ENCODE measurements around the gene DYNC2H1.

The DYNC2H1 gene

DNA sequence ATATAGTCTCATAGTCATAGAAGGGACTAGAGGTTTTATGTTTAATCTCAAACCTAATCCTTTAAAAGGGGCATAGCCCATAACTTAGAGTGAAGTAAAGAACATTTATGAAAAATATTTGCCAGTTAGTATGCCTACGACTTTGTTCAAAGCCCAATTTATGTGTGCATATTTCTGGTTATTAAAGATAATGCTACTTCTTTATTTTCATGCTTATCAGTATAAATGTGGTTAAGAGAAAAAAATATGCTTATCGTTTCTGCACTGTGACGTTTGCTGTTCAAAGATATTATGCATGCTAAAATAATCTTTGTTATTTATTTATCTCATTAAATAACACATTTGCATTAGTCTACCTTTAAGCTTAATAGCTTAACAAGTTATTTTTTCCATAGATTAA, 343.9 kb downstream of the DYNC2H1 start:
- no peak for DNase-seq (ENCODE audit: low read depth in 2 of 2)

DNA sequence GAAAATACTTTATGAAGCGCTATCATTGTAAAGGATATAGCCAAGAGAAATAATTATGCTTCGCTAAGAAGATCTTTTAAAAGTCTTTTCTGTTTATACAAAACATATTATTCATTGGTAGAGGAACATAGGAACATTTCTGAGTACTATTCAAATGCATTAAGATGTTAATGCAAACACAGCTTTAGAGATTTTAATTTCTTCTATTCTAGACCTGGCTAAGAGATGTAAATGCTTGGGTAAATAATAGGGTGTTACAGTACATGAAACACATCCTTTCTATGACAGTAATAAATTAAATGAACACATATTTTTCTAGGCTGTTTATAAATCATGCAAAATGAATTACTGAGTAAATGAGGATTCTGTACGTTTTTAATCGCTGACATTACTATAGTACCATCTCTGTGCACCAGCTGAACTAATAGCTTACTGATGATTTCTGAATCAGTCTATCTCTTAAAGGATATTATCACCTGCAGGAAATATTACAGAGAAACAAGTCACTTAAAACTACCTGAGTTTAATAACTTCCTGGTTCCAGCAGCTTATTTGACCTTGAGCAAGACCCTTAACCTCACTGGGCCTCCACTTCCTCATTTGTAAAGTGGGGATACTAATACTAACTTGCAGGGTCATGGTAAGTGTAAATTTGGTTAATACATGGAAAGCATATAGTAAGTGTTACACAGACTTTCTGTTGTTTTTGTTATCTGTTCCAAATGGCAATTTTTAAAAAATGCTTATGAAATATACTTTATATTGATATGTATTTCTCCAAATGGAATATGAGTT, 344.9 kb downstream of the DYNC2H1 start:
- no peak for DNase-seq (ENCODE audit: low read depth in 2 of 2)

DNA sequence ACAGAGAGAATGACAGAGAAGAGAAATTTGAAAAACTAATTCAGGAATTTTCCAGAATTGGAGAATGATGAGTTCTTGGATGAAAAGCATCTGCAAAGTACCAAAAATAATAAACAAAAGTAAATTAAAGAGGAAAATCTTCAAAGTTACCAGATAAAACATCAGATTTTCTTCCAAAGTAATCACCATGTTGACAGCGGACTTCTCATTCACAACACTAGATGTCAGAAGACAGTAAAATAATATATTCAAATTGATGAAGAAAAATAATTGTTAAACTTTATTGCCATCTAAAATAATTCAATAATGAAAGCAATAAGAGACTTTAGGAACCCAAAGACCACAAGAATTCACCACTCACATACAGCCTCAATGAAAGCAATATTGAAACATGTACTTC, 355.2 kb downstream of the DYNC2H1 start:
- DNase-seq (ENCODE audit: low read depth in 2 of 2), result no peak

DNA sequence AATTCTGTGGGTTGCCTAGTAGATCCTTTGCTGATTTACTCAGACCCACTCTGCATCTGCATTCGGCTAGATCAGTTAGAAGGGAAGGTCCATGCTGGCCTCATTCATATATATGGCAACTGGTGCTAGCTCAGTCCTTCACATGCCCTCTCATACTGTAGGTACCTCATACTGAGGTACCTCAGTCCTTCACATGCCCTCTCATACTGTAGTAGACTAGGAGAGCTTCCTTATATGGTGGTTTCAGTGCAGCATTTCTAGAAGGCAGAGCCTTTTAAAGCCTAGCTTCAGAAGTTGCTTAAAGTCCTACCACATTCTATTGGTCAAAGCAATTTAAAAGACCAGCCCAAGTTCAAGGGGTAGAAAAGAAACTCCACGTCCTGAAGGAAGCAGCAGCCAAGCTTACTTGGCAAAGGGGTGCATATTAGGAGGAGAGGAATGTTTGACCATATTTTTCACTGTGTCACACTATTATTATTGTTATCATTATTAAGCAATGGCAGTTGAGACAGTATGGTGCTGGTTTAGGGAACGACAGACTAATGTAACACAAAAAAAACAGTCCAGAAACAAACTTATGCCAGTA, 356.4 kb downstream of the DYNC2H1 start:
- DNase-seq (ENCODE audit: low read depth in 2 of 2), result no peak

DNA sequence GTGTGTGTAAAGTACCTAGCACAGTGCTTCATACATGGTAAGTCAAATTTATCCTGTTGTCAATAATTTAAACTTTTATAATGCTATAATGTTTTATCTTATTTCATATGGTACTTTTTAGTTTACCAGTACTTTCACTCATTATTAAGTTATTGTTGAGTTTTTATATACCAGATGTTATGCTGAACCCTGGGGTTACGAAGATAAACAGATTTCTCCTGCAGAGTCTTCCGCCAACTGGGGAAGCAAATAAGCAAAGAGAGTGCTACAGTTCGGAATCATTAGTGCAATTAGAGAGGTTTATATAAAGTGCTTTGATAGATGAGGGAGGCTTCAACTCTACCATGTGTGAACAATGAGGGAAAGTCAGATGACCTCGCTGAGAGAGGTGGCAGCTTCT, 362.3 kb downstream of the DYNC2H1 start:
- DNase-seq (ENCODE audit: low read depth in 2 of 2), result no peak

DNA sequence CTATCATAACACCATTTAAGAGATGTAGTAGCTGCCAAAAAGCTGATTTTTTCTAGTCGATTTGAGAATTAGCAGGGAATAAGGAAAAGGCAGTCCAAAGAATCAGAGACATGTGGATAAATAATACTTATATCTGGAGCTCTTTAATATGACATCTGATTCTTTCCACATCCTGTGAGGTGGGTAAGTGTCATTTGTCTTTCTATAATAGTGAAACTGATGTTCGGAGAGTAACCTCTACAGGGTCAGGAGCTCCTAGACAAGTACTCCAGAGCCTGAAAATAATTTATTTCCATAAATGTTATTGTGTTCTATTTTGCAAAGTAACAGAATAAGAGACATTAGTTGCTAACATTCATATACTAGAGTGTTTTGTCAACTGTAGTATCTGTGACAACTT, 367.6 kb downstream of the DYNC2H1 start:
- DNase-seq (ENCODE audit: low read depth in 2 of 2), result no peak

DNA sequence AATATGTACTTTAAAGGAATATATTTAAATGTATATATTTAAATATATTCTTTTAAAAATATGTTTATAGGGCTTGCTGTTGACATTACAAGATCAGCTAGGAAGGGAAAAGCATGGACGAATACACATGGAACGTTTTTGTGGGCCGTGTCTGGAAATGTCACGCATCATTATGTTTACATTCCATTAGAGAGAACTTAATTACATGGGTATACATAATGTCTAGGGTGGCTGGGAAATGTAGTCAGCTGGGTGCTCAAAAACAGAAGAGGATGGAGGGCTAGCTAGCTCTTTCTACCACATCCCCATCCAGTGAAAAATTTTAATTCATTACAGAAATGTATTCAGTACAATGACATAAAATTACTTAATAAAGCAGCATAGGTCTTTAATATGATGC, 371.2 kb downstream of the DYNC2H1 start:
- DNase-seq (ENCODE audit: low read depth in 2 of 2), result no peak

DNA sequence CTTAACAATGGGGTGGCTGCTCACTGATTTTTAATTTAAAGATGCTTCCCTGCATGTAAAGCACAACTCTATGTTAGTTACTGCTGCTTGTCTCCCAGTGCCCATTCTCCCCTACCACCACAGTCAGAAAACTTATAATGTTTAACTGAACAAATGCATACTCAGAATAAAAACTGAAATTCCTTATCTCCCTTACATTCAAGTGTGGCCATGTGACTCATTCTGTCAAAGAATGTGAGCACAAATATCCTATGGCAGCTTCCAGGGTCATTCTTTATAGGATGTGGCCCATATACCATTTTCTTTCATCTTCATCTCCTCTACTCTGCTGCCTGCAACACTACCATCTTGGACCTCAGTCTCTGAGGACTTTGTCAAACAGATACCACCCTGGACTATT, 374.8 kb downstream of the DYNC2H1 start:
- DNase-seq (ENCODE audit: low read depth in 2 of 2), result no peak

DNA sequence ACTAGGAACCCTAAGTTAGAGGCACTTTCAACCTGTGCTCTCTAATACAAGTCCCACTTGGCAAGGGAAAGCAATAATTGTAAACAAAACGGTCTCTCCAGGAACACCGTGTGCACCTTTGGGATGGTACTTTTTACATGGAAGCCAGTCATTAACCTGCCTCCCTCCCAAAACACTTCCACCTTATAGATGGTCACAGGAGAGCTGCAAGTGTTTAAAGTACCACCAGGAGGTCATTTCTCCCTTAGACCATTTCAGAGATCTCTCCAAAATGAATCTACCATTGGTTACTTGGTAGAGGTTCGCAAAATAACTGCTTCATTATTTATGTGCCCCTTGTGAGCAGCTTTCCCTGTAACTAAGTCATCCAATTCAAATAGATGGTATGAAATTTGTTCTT, 375.3 kb downstream of the DYNC2H1 start:
- no peak for DNase-seq (ENCODE audit: low read depth in 2 of 2)

DNA sequence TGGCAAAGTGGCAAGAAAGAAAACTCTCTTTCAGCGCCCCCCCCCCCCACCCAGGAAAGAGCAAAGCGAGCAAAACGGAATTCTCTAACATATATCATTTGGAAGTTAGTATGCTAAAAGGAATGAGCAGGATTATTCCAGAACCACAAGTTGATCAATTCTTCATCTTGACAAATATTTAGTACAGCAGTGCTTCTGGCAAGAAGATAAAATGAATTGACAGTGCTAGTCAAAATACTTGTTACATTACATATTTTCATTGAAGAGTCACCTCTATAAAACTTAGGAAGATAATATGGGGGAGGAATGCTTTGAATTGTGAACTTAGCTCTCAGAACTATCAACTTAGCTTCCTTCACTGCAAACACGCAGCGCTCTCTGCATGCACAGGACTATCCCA, 377.4 kb downstream of the DYNC2H1 start:
- DNase-seq (ENCODE audit: low read depth in 2 of 2), result peak; percentile 54 to 57

DNA sequence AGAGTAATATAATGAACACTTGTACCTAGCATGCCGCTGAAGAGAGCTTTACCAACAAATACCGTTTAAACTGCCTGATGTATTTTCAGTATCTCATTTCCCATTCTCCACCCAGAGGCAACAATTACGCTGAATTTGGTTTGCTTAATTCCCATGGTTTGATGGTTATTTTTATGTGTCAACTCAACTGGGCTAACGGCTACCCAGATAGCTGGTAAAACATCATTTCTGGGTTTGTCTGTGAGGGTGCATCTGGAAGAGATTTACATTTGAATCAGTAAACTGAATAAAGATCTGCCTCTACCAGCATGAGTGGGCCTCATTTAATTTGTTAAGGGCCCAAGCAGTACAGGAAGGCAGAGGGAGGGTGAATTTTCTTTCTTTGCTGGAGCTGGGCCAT, 377.9 kb downstream of the DYNC2H1 start:
- no peak for DNase-seq (ENCODE audit: low read depth in 2 of 2)

DNA sequence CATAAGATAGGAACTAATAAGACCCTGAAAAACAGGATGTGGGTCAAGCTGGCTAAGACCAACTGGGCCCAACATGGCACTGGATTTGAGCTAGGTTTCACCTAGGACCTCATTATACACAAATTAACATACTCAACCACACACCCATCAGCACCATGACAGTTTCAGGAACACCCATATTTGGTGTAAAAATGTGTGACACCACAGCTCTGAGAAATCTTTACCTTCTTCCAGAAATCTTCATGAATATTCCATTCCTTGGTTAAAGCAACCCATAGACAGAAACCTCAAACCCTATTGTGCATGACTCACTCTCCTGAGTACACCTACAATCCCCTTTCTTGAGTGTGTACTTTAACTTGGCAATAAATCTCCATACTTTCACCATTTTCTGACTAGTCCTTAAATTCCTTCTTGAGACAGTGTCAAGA, 378.8 kb downstream of the DYNC2H1 start:
- DNase-seq (ENCODE audit: low read depth in 2 of 2), result no peak

DNA sequence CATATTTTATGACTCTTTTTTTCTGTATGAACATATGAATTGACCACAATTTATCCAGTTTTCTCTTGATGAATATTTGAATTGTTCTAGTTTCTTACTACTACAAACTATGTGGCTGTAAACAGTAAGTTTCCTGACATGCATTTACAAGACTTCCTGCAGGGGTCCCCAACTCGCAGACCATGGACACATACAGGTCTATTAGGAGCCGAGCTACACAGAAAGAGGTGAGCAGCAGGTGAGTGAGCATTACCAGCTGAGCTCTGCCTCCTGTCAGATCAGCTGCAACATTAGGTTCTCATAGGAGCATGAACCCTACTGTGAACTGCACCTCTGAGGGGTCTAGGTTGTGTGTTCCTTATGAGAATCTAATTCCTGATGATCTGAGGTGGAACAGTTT, 379.4 kb downstream of the DYNC2H1 start:
- DNase-seq (ENCODE audit: low read depth in 2 of 2), result no peak

DNA sequence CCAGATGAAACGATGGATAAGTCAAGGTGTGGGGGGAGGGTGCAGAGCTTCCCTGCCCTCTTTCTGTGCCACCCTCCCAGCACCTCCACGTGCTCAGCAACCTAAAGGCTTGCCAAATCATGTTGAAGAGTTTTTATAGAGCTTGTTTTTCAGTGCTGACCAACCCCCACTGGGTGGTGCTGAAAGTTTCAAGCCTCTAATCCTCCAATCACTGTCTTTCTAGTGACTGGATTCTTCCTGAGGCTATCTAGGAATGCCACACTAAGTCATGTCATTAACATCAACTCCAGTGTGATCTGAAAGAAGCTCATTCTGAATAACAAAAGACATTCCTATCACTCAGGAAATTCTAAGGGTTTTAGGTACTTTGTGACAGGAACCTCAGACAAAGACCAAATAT, 382.6 kb downstream of the DYNC2H1 start:
- no peak for DNase-seq (ENCODE audit: low read depth in 2 of 2)

DNA sequence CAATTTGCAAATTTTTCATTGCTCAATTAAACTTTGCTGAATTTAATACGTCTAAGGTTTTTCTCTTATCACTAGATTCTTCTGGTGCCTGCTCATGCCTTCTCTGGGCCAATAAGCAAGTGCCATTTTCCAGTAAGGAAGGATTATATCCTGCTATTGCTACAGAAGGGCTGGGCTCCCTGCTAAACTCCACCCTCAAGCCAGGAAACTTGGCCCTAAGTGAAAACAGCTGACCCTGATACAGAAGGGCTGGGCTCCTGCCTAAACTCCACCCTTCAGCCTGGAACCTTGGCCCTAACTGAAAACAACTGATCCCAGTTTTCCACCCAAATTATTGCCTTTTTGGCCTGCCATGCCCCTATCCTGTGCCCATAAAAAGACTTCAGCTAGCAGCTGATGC, 385.3 kb downstream of the DYNC2H1 start:
- peak in 1 of 2 experiments; percentile 10 for DNase-seq (ENCODE audit: low read depth in 2 of 2)

DNA sequence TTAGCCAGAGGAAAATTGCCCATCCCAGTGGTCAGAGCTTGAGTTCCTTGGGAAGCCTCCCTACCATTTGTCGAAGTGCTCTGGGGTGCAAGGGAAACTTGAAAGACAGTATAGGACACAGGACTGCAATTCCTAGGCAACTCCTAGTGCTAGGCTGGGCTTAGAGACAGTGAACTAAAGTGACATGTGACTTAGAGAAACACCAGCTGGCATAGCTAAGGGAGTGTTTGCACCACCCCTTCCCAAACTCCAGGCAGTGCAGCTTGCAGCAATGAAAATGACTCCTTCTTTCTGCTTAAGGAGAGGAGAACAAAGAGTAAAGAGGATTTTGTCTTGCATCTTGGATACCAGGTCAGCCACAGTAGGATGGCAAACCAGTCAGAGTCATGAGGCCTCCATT, 388.0 kb downstream of the DYNC2H1 start:
- no peak for DNase-seq (ENCODE audit: low read depth in 2 of 2)

DNA sequence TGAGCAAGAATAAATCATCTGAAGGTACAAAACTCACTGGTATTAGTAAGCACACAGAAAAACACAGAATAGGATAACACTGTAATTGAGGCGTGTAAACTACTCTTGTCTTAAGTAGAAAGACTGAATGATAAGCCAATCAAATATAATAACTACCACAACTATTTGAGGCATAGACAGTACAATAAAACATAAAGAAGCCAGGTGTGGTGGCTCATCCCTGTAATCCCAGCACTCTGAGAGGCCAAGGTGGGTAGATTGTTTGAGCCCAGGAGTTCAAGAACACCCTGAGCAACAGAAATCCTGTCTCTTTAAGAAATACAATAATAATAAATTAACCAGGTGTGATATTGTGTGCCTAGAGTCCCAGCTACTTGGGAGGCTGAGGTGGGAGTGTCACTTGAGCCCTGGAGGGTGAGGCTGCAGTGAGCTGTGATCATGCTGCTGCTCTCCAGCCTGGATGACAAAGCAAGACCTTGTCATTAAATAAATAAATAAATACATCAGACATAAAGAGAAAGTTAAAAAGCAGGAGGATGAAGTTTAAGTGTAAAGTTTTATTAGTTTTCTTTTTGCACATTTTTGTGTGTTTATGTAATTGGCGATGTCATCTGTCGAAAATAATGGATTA, 390.6 kb downstream of the DYNC2H1 start:
- DNase-seq (ENCODE audit: low read depth in 2 of 2), result no peak

DNA sequence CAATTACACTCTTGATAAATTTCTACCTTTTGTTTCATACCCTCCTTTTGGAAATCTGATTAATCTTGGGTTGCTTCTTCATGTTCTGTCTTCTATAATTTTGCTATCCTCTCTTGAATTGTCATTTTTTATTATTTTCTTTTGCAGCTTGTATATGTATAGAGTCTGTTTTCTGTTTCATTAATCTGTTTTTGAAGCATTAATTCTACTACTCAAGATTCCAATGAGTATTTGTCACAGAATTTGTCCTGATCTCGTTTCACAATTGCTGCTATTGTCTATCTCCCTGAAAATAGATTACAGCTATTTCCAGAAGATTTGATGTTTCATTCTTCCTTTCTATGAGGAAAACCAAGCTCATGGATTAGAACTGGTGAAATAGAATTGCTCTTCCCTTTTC, 406.1 kb downstream of the DYNC2H1 start:
- DNase-seq (ENCODE audit: low read depth in 2 of 2), result no peak

DNA sequence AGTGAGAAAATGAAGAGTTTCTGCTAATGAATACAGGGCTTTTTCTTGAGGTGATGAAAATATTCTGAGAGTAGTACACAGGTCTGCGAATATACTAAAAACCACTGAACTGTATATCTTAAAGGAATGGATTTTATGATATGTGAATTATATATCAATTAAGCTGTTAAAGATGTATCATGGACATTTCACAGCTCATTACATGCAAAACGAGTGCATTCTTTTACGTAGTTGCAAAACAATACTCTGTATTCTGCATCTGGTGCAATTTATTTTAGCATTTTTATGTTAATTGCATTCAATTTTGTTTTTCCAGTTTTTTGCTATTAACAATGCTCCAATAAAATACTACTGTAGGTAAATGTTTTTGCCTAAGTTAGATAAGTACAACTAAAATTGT, 411.6 kb downstream of the DYNC2H1 start:
- DNase-seq (ENCODE audit: low read depth in 2 of 2), result no peak

DNA sequence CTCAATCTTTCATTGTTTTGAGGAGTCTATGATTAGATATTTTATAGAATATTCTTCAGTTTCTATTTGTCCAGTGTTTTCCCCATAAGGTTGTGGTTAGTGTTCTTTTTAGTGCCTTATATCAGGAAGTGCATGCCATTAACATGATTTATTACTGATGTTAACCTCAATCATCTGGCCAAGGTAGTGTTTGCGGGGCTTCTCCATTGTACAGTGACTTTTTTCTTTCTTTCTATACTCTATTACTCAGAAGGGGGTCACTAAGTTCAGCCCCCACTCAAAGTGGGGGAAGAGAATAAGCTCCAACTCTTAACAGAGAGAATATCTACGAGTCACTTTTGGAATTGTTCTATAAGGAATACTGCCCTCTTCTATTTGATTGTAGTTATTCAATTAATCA, 415.8 kb downstream of the DYNC2H1 start:
- peak; percentile 74 to 83 for DNase-seq (ENCODE audit: low read depth in 2 of 2)

DNA sequence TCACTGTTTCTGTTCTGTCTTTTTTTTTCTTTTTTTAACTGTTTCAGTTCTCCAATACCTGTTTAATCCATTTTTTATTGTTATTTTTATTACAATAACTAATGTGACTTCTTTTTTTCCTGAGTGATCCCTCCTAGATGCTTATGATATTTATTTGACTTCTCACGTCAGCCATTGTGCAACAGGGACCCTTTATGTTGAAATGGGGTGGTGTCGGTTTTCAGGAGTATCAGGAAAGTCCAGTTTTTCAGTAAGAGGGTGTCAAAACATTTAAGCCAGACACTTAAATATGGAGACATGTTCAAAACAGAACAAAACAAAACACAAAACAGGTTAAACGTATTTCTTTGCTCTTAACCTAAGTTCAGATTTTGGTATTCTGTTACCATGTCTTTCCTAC, 418.8 kb downstream of the DYNC2H1 start:
- no peak for DNase-seq (ENCODE audit: low read depth in 2 of 2)

DNA sequence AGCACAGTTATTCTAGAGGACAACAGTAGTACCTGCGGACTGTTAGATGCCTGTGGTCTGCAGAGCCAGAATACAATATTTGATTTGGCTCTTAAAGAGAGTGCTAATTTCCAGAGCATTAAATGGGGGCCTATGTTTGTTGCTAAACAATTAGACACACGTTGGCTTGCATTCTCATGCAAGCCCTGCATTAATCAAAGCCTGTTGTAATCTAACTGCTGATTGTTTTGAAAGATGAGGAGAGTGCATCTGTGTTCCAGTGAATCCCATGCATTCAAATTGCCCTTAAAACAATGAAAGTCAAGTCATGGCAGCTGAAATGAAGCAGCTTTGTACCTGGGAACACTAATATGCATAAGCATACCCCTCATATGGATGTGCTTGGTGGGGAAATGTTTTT, 419.4 kb downstream of the DYNC2H1 start:
- DNase-seq (ENCODE audit: low read depth in 2 of 2), result no peak

DNA sequence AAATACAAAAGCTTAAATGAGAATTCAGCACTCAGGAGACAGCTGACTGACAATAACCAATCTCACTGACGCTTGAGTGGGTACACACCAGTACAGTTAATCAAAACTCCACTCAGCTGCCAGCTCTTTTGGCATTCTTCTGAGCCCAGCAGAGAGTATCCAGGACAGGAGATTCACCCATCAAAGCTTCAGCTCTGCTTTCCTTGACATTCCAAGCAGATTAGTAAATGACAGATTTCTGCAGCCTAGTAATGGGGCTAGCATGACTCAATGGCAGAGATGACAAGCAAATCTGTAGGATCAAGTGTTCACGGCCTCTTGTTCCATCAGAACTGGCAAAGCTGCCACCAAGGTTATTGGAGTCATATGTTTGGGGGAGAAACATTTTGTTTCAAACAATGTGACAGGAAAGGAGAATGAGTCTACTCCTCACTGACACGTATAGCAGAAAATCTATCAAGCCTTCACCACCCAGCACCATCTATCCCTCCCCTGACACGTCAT, 420.0 kb downstream of the DYNC2H1 start:
- DNase-seq (ENCODE audit: low read depth in 2 of 2), result peak; percentile 82 to 84
